DOHH2 (cell line): ENCODE measurements around the gene RAB4A.

Experiments
- H3F3A ChIP-seq: fragments of 200-600 bp; sonication (generic), shearing (Covaris generic); 2 replicates; pipeline ENCODE4 v1.6.0; 2016; ENCODE audit warnings: antibody characterized with exemption, mild to moderate bottlenecking; ENCODE audit not compliant: control insufficient read depth, insufficient read depth
- H3K27ac ChIP-seq: fragments of 200-600 bp; sonication (generic); 2 replicates; pipeline ENCODE4 v1.5.1; 2014; ENCODE audit warnings: low read depth, mild to moderate bottlenecking, low read length, moderate library complexity
- H3K27me3 ChIP-seq: fragments of 200-600 bp; sonication (generic); 2 replicates; pipeline ENCODE4 v1.6.1; 2014; ENCODE audit warnings: mild to moderate bottlenecking, low read length, mixed read lengths; ENCODE audit not compliant: control insufficient read depth
- H3K36me3 ChIP-seq: fragments of 200-600 bp; sonication (generic); 2 replicates; pipeline ENCODE4 v1.6.1; 2014; ENCODE audit warnings: mild to moderate bottlenecking, low read length, moderate library complexity, mixed read lengths; ENCODE audit not compliant: control insufficient read depth
- H3K4me1 ChIP-seq: fragments of 200-600 bp; sonication (generic); 2 replicates; pipeline ENCODE4 v1.6.1; 2014; ENCODE audit warnings: mild to moderate bottlenecking, low read length, mixed read lengths; ENCODE audit not compliant: control insufficient read depth
- H3K4me2 ChIP-seq: fragments of 200-600 bp; sonication (generic); 2 replicates; pipeline ENCODE4 v1.6.0; 2014; ENCODE audit warnings: mild to moderate bottlenecking, low read length, moderate library complexity
- H3K4me3 ChIP-seq: fragments of 200-600 bp; sonication (generic); 2 replicates; pipeline ENCODE4 v1.5.1; 2014; ENCODE audit warnings: mild to moderate bottlenecking, low read length, mixed read lengths
- H3K79me2 ChIP-seq: fragments of 200-600 bp; sonication (generic); 2 replicates; pipeline ENCODE4 v1.6.1; 2014; ENCODE audit warnings: mild to moderate bottlenecking, low read length, mixed read lengths; ENCODE audit not compliant: control insufficient read depth
- H3K9me2 ChIP-seq: fragments of 200-600 bp; sonication (generic); replicated peaks from 2 replicates; pipeline ENCODE4 v1.6.1; 2014; ENCODE audit warnings: mild to moderate bottlenecking, low read length, mixed read lengths; ENCODE audit not compliant: control insufficient read depth
- H3K9me3 ChIP-seq: fragments of 200-600 bp; sonication (generic); 2 replicates; pipeline ENCODE4 v1.6.1; 2014; ENCODE audit warnings: antibody characterized with exemption, low read length, mixed read lengths; ENCODE audit not compliant: control insufficient read depth, insufficient read depth
- H4K20me1 ChIP-seq: fragments of 200-600 bp; sonication (generic); 2 replicates; pipeline ENCODE4 v1.6.0; 2014; ENCODE audit warnings: low read depth, mild to moderate bottlenecking, antibody characterized with exemption, low read length, moderate library complexity; ENCODE audit not compliant: control insufficient read depth, insufficient read depth
- CTCF ChIP-seq: fragments of 200-600 bp; sonication (generic); IDR thresholded peaks from one replicate; pipeline ENCODE4 v1.5.1; 2014; ENCODE audit warnings: antibody characterized with exemption, mild to moderate bottlenecking, low read depth, low read length; ENCODE audit not compliant: poor library complexity, severe bottlenecking
- EZH2phosphoT487 ChIP-seq: fragments of 200-600 bp; sonication (generic); IDR thresholded peaks from 2 replicates; pipeline ENCODE4 v1.6.1; 2017; ENCODE audit warnings: borderline replicate concordance, mild to moderate bottlenecking, antibody characterized with exemption, low read length, moderate library complexity, mixed read lengths

The RAB4A gene

GRCh38 chr1:229282295-229282823, 11.4 kb downstream of the RAB4A start:
- no peaks in the 10 kb centered on the region for H3K9me2 ChIP-seq
- H3K9me3 ChIP-seq: no peaks in the 10 kb centered on the region
- peaks cover 4% of the 10 kb centered on the region for H3K36me3 ChIP-seq
- no peak overlapping the region for H3K4me2 ChIP-seq
- no peaks in the 10 kb centered on the region for H3F3A ChIP-seq
- peaks cover 11% of the 10 kb centered on the region; the same call in 1 of the 2 replicates for H4K20me1 ChIP-seq
- peaks cover 92% of the 10 kb centered on the region for H3K79me2 ChIP-seq
- no peak overlapping the region for H3K4me3 ChIP-seq
- no peak for TF ChIP-seq CTCF
- no peak for TF ChIP-seq EZH2phosphoT487
- H3K27me3 ChIP-seq: no peaks in the 10 kb centered on the region
- no peak overlapping the region for H3K27ac ChIP-seq
- H3K4me1 ChIP-seq: no peaks in the 10 kb centered on the region

- Histone ChIP-seq H3K27me3 (no peaks in the 10 kb centered on the region), H3K4me1 (no peaks in the 10 kb centered on the region), H3K4me3 (no peak overlapping the region), H3K9me3 (no peaks in the 10 kb centered on the region), H3K9me2 (no peaks in the 10 kb centered on the region), H3K4me2 (no peak overlapping the region), H3K27ac (no peak overlapping the region), H4K20me1 (peaks cover 11% of the 10 kb centered on the region; the same call in 1 of the 2 replicates), H3F3A (no peaks in the 10 kb centered on the region), H3K36me3 (peaks cover 5% of the 10 kb centered on the region), H3K79me2 (peaks cover 90% of the 10 kb centered on the region)
- TF ChIP-seq CTCF (no peak), EZH2phosphoT487 (no peak)
These were observed 12.3 kb downstream of the RAB4A start for GRCh38 chr1:229283183-229283611.

- H3K27me3 ChIP-seq: no peaks in the 10 kb centered on the region
- no peak for TF ChIP-seq EZH2phosphoT487
- TF ChIP-seq CTCF: no peak
- no peaks in the 10 kb centered on the region for H3K9me2 ChIP-seq
- H3K4me3 ChIP-seq: no peak overlapping the region
- no peak overlapping the region for H3K4me2 ChIP-seq
- peaks cover 18% of the 10 kb centered on the region for H3K36me3 ChIP-seq
- peaks cover 4% of the 10 kb centered on the region; the same call in 1 of the 2 replicates for H4K20me1 ChIP-seq
- no peaks in the 10 kb centered on the region for H3F3A ChIP-seq
- H3K79me2 ChIP-seq: peaks cover 73% of the 10 kb centered on the region
- H3K9me3 ChIP-seq: no peaks in the 10 kb centered on the region
- H3K27ac ChIP-seq: no peak overlapping the region
- no peaks in the 10 kb centered on the region for H3K4me1 ChIP-seq
These were observed 14.0 kb downstream of the RAB4A start for GRCh38 chr1:229284887-229285286.
